T follicular helper cell (primary cell): ENCODE data around the gene PAFAH1B2.

ENCODE experiments used
- DNase-seq: peaks from one replicate; pipeline ENCODE4 v3.0.0-alpha.2; 2020; ENCODE audit warnings: low read depth

The PAFAH1B2 gene

GRCh38 chr11:117188620-117189081 is 44.6 kb downstream of the PAFAH1B2 start:
- no peak for DNase-seq

- DNase-seq, result no peak
Measured at GRCh38 chr11:117189191-117189940, 45.3 kb downstream of the PAFAH1B2 start.

GRCh38 chr11:117189941-117190544 is 46.0 kb downstream of the PAFAH1B2 start:
- no peak for DNase-seq

GRCh38 chr11:117191680-117192400 is 47.8 kb downstream of the PAFAH1B2 start:
- DNase-seq, result no peak

- DNase-seq, result no peak
Measured at GRCh38 chr11:117192401-117192875, 48.4 kb downstream of the PAFAH1B2 start.

- no peak for DNase-seq
Measured at GRCh38 chr11:117193130-117194020, 49.3 kb downstream of the PAFAH1B2 start.

GRCh38 chr11:117194267-117194666 is 50.2 kb downstream of the PAFAH1B2 start:
- DNase-seq, result no peak

GRCh38 chr11:117195258-117195657 is 51.2 kb downstream of the PAFAH1B2 start:
- no peak for DNase-seq

- DNase-seq, result no peak
Measured at GRCh38 chr11:117195761-117196160, 51.7 kb downstream of the PAFAH1B2 start.

- DNase-seq, result no peak
Measured at GRCh38 chr11:117197006-117197405, 52.9 kb downstream of the PAFAH1B2 start.

GRCh38 chr11:117197516-117198456 is 53.7 kb downstream of the PAFAH1B2 start:
- DNase-seq, result no peak

- no peak for DNase-seq
Measured at GRCh38 chr11:117198613-117199012, 54.5 kb downstream of the PAFAH1B2 start.

- DNase-seq, result no peak
Measured at GRCh38 chr11:117199053-117199915, 55.2 kb downstream of the PAFAH1B2 start, which contains the start of gene TAGLN. TAGLN (plus strand) TSS chr11:117199370; CDS start chr11:117203014, 3,644 bp downstream.

- DNase-seq, result no peak
Measured at GRCh38 chr11:117199916-117200812, 56.1 kb downstream of the PAFAH1B2 start.

GRCh38 chr11:117200813-117201657 is 56.9 kb downstream of the PAFAH1B2 start:
- no peak for DNase-seq

- DNase-seq, result no peak
Measured at GRCh38 chr11:117201658-117202305, 57.7 kb downstream of the PAFAH1B2 start.
